DMS114 treated with DMSO at 0.1 percent for 48 hours (cell line): ENCODE results near the gene EMILIN1.
A peak's percentile ranks its signal among the peaks of the same experiment; 100 is the strongest.
"Not testable (repeated sequence)": the region's sequence is repeated elsewhere in the genome, so short reads cannot be mapped to it uniquely, and the experiment has no call there.

ENCODE experiments used
- DNase-seq: peaks from one replicate; lab custom pipeline; 2025; ENCODE audit not compliant: unreplicated experiment; lab: John Stamatoyannopoulos, UW

Gene EMILIN1

GRCh38 chr2:27119330-27119670 is 40.9 kb downstream of the EMILIN1 start:
- not testable (repeated sequence) for DNase-seq

GRCh38 chr2:27121906-27122305 is 43.5 kb downstream of the EMILIN1 start:
- no peak for DNase-seq

- no peak for DNase-seq
Observed at GRCh38 chr2:27122791-27123190, 44.4 kb downstream of the EMILIN1 start.

GRCh38 chr2:27123302-27124150 is 45.1 kb downstream of the EMILIN1 start, which contains the start of gene ABHD1:
Gene ABHD1 (plus strand): TSS chr2:27123815. CDS start chr2:27123949, 134 bp downstream.
- DNase-seq: no peak

GRCh38 chr2:27125104-27125503 is 46.7 kb downstream of the EMILIN1 start:
- no peak for DNase-seq

GRCh38 chr2:27126252-27126710 is 47.9 kb downstream of the EMILIN1 start:
- no peak for DNase-seq

GRCh38 chr2:27127883-27128667 is 49.7 kb downstream of the EMILIN1 start:
- no peak for DNase-seq

GRCh38 chr2:27128668-27129571 is 50.5 kb downstream of the EMILIN1 start:
- DNase-seq: no peak

- no peak for DNase-seq
Observed at GRCh38 chr2:27130396-27130795, 52.0 kb downstream of the EMILIN1 start.

- no peak for DNase-seq
Observed at GRCh38 chr2:27131429-27131828, 53.0 kb downstream of the EMILIN1 start.

- DNase-seq: no peak
Observed at GRCh38 chr2:27133195-27133875, 54.9 kb downstream of the EMILIN1 start.

- peak; percentile 83 for DNase-seq
Observed at GRCh38 chr2:27133905-27134780, 55.7 kb downstream of the EMILIN1 start, which contains the start of gene PREB. Gene PREB (minus strand): TSS chr2:27134636. CDS start chr2:27134421, 215 bp downstream.

GRCh38 chr2:27134781-27135477 is 56.5 kb downstream of the EMILIN1 start:
- no peak for DNase-seq

GRCh38 chr2:27135478-27135955 is 57.1 kb downstream of the EMILIN1 start:
- no peak for DNase-seq
